GM18873 (cell line): Measurements from ENCODE around the gene ERH.

Experiments used
- ATAC-seq: cut with Tn5 transposase; IDR thresholded peaks from one replicate; pipeline ENCODE4 v1.9.1; 2021; ENCODE audit warnings: mild to moderate bottlenecking, moderate library complexity, moderate number of reproducible peaks; ENCODE audit not compliant: unreplicated experiment, low FRiP score

ERH gene

GRCh38 chr14:69358233-69358963, 39.7 kb downstream of the ERH start:
- ATAC-seq, result no peak

GRCh38 chr14:69357544-69358200, 40.4 kb downstream of the ERH start:
- no peak for ATAC-seq

GRCh38 chr14:69356903-69357543, 41.1 kb downstream of the ERH start:
- no peak for ATAC-seq

- no peak for ATAC-seq
These were observed 42.4 kb downstream of the ERH start for GRCh38 chr14:69355607-69356281.

GRCh38 chr14:69355154-69355597, 42.9 kb downstream of the ERH start:
- no peak for ATAC-seq

GRCh38 chr14:69354383-69355153, 43.5 kb downstream of the ERH start:
- ATAC-seq, result peak; percentile 77

- ATAC-seq, result no peak
These were observed 44.9 kb downstream of the ERH start for GRCh38 chr14:69353168-69353567.

- no peak for ATAC-seq
These were observed 46.2 kb downstream of the ERH start for GRCh38 chr14:69351911-69352310.

- no peak for ATAC-seq
These were observed 46.7 kb downstream of the ERH start for GRCh38 chr14:69351385-69351784.

- ATAC-seq, result no peak
These were observed 47.2 kb downstream of the ERH start for GRCh38 chr14:69350892-69351291.

- ATAC-seq, result no peak
These were observed 48.9 kb downstream of the ERH start for GRCh38 chr14:69349091-69349777.

GRCh38 chr14:69346710-69347109, 51.4 kb downstream of the ERH start:
- no peak for ATAC-seq

- ATAC-seq, result no peak
These were observed 52.7 kb downstream of the ERH start for GRCh38 chr14:69345402-69345801.

- ATAC-seq, result no peak
These were observed 53.9 kb downstream of the ERH start for GRCh38 chr14:69344171-69344570.

GRCh38 chr14:69342928-69343525, 55.1 kb downstream of the ERH start:
- ATAC-seq, result no peak

- ATAC-seq, result no peak
These were observed 58.7 kb downstream of the ERH start for GRCh38 chr14:69339426-69339825.

GRCh38 chr14:69337984-69338383, 60.1 kb downstream of the ERH start:
- ATAC-seq, result no peak

- ATAC-seq, result no peak
These were observed 62.7 kb downstream of the ERH start for GRCh38 chr14:69335371-69335771.

GRCh38 chr14:69334576-69334975, 63.5 kb downstream of the ERH start:
- no peak for ATAC-seq
